HEK293 (cell line): ENCODE measurements around the gene RPL12.

Experiments used
- GLI4 ChIP-seq: fragments of 450-650 bp; formaldehyde crosslinking; IDR thresholded peaks from 2 replicates; pipeline ENCODE4 v1.5.1; 2016; ENCODE audit warnings: missing biosample characterization, missing genetic modification characterization
- OSR2 ChIP-seq: fragments of 450-650 bp; formaldehyde crosslinking; IDR thresholded peaks from 2 replicates; pipeline ENCODE4 v1.5.1; 2016; ENCODE audit warnings: missing biosample characterization, missing genetic modification characterization
- SALL2 ChIP-seq: fragments of 450-650 bp; formaldehyde crosslinking; IDR thresholded peaks from 2 replicates; pipeline ENCODE4 v1.5.0; 2017; ENCODE audit warnings: missing biosample characterization, mild to moderate bottlenecking, missing genetic modification characterization, borderline replicate concordance
- SP2 ChIP-seq: fragments of 450-650 bp; formaldehyde crosslinking; IDR thresholded peaks from 2 replicates; pipeline ENCODE4 v1.5.1; 2016; ENCODE audit warnings: missing biosample characterization, missing genetic modification characterization
- TSHZ1 ChIP-seq: fragments of 450-650 bp; formaldehyde crosslinking; IDR thresholded peaks from 2 replicates; pipeline ENCODE4 v1.5.1; 2016; ENCODE audit warnings: missing biosample characterization, missing genetic modification characterization, borderline replicate concordance
- ZBTB1 ChIP-seq: fragments of 450-650 bp; formaldehyde crosslinking; IDR thresholded peaks from 2 replicates; pipeline ENCODE4 v1.5.1; 2016; ENCODE audit warnings: missing biosample characterization, missing genetic modification characterization
- ZBTB7A ChIP-seq: fragments of 450-650 bp; formaldehyde crosslinking; IDR thresholded peaks from 2 replicates; pipeline ENCODE4 v1.5.1; 2016; ENCODE audit warnings: low read depth, missing biosample characterization, missing genetic modification characterization
- ZBTB8A ChIP-seq: fragments of 450-650 bp; formaldehyde crosslinking; IDR thresholded peaks from 2 replicates; pipeline ENCODE4 v1.5.1; 2016; ENCODE audit warnings: missing biosample characterization, missing genetic modification characterization
- ZNF169 ChIP-seq: fragments of 450-650 bp; formaldehyde crosslinking; IDR thresholded peaks from 2 replicates; pipeline ENCODE4 v1.5.1; 2016; ENCODE audit warnings: missing biosample characterization, missing genetic modification characterization
- ZNF175 ChIP-seq: fragments of 450-650 bp; formaldehyde crosslinking; IDR thresholded peaks from 2 replicates; pipeline ENCODE4 v1.5.1; 2016; ENCODE audit warnings: missing biosample characterization, missing genetic modification characterization
- ZNF266 ChIP-seq: fragments of 450-650 bp; formaldehyde crosslinking; IDR thresholded peaks from 2 replicates; pipeline ENCODE4 v1.5.1; 2016; ENCODE audit warnings: missing biosample characterization, missing genetic modification characterization, low read depth
- ZNF335 ChIP-seq: fragments of 450-650 bp; formaldehyde crosslinking; conservative IDR thresholded peaks from 2 replicates; pipeline ENCODE4 v1.5.1; 2016; ENCODE audit warnings: missing biosample characterization, missing genetic modification characterization
- ZNF513 ChIP-seq: fragments of 450-650 bp; IDR thresholded peaks from 2 replicates; pipeline ENCODE4 v1.5.1; 2018; ENCODE audit warnings: missing biosample characterization, missing genetic modification characterization
- ZNF600 ChIP-seq: fragments of 450-650 bp; formaldehyde crosslinking; IDR thresholded peaks from 2 replicates; pipeline ENCODE4 v1.5.1; 2016; ENCODE audit warnings: missing biosample characterization, missing genetic modification characterization
- ZNF629 ChIP-seq: fragments of 450-650 bp; formaldehyde crosslinking; IDR thresholded peaks from 2 replicates; pipeline ENCODE4 v1.5.1; 2017; ENCODE audit warnings: missing biosample characterization, missing genetic modification characterization
- ZNF776 ChIP-seq: fragments of 450-650 bp; formaldehyde crosslinking; IDR thresholded peaks from 2 replicates; pipeline ENCODE4 v1.5.0; 2017; ENCODE audit warnings: missing biosample characterization, missing genetic modification characterization, borderline replicate concordance
- ZNF843 ChIP-seq: fragments of 450-650 bp; formaldehyde crosslinking; IDR thresholded peaks from 2 replicates; pipeline ENCODE4 v1.5.1; 2016; ENCODE audit warnings: missing biosample characterization, missing genetic modification characterization
- ZXDB ChIP-seq: fragments of 450-650 bp; formaldehyde crosslinking; IDR thresholded peaks from 2 replicates; pipeline ENCODE4 v1.5.1; 2016; ENCODE audit warnings: missing biosample characterization, missing genetic modification characterization
- TF ChIP-seq, protein P1 (sequence below): fragments of 450-650 bp; formaldehyde crosslinking; IDR thresholded peaks from 2 replicates; pipeline ENCODE4 v1.5.1; 2016; ENCODE audit warnings: missing biosample characterization, missing genetic modification characterization
- TF ChIP-seq, protein P2 (sequence below): fragments of 450-650 bp; formaldehyde crosslinking; conservative IDR thresholded peaks from 2 replicates; pipeline ENCODE4 v1.5.1; 2016; ENCODE audit warnings: low read depth, missing biosample characterization, missing genetic modification characterization
- TF ChIP-seq, protein P3 (sequence below): fragments of 450-650 bp; formaldehyde crosslinking; IDR thresholded peaks from 2 replicates; pipeline ENCODE4 v1.5.1; 2016; ENCODE audit warnings: missing biosample characterization, missing genetic modification characterization
- TF ChIP-seq, protein P4 (sequence below): fragments of 450-650 bp; formaldehyde crosslinking; IDR thresholded peaks from 2 replicates; pipeline ENCODE4 v1.5.1; 2016; ENCODE audit warnings: missing biosample characterization, missing genetic modification characterization
- TF ChIP-seq, protein P5 (sequence below): fragments of 450-650 bp; formaldehyde crosslinking; IDR thresholded peaks from 2 replicates; pipeline ENCODE4 v1.5.1; 2017; ENCODE audit warnings: missing biosample characterization, missing genetic modification characterization

Gene RPL12

DNA sequence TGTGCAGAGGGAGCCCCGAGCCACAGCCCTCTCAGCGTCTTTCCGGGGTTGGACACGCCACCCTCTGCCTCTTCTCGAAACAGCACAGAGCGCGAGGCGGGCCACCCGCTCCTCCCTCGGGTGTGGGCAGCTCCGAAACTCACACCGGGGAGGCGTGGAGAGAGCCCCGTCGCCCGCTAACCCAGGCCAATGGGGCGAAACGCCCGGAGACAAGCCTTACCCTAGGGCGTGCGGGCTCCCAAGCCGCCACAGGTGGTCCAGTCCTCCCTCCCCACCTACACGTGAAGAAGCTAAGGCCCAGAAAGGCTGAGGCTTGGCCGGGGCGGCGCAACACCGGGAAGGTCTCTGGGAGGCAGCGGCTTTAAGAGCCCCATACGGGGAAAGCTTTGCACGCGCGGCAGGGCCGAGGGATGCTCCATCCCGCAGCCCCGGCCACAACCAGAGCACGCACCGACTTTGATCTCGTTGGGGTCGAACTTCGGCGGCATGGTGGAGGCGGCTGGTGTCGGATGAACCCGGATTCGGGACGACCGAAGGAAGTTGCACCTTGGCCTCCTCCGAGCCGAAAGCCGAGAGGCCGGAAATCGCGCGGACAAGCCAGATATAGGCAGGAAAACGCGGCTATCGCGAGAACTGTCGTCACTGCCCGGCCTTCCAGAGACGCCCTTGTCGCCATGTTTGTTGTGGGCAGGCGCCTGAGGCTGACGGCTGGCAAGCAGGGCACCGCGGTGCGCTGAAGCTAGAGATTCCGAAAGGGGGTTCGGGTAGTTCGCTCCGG, at the start of gene RPL12, which contains the start of gene LRSAM1 (continued):
- TF ChIP-seq ZNF266 (tag by site-specific recombination): no peak
- TF ChIP-seq, protein P1, sequence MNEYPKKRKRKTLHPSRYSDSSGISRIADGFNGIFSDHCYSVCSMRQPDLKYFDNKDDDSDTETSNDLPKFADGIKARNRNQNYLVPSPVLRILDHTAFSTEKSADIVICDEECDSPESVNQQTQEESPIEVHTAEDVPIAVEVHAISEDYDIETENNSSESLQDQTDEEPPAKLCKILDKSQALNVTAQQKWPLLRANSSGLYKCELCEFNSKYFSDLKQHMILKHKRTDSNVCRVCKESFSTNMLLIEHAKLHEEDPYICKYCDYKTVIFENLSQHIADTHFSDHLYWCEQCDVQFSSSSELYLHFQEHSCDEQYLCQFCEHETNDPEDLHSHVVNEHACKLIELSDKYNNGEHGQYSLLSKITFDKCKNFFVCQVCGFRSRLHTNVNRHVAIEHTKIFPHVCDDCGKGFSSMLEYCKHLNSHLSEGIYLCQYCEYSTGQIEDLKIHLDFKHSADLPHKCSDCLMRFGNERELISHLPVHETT (tag by site-specific recombination): peak; percentile 82
- TF ChIP-seq, protein P2, sequence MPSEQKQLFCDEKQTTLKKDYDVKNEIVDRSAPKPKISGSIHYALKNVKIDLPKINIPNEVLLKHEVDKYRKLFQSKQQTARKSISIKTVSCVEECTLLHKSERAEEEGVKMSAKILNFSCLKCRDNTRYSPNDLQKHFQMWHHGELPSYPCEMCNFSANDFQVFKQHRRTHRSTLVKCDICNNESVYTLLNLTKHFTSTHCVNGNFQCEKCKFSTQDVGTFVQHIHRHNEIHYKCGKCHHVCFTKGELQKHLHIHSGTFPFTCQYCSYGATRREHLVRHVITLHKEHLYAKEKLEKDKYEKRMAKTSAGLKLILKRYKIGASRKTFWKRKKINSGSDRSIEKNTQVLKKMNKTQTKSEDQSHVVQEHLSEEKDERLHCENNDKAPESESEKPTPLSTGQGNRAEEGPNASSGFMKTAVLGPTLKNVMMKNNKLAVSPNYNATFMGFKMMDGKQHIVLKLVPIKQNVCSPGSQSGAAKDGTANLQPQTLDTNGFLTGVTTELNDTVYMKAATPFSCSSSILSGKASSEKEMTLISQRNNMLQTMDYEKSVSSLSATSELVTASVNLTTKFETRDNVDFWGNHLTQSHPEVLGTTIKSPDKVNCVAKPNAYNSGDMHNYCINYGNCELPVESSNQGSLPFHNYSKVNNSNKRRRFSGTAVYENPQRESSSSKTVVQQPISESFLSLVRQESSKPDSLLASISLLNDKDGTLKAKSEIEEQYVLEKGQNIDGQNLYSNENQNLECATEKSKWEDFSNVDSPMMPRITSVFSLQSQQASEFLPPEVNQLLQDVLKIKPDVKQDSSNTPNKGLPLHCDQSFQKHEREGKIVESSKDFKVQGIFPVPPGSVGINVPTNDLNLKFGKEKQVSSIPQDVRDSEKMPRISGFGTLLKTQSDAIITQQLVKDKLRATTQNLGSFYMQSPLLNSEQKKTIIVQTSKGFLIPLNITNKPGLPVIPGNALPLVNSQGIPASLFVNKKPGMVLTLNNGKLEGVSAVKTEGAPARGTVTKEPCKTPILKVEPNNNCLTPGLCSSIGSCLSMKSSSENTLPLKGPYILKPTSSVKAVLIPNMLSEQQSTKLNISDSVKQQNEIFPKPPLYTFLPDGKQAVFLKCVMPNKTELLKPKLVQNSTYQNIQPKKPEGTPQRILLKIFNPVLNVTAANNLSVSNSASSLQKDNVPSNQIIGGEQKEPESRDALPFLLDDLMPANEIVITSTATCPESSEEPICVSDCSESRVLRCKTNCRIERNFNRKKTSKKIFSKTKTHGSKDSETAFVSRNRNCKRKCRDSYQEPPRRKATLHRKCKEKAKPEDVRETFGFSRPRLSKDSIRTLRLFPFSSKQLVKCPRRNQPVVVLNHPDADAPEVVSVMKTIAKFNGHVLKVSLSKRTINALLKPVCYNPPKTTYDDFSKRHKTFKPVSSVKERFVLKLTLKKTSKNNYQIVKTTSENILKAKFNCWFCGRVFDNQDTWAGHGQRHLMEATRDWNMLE (tag by site-specific recombination): 0 out of 2 replicates have a peak, but pooled peaks have one; percentile 36
- peak; percentile 67 for TF ChIP-seq ZNF629 (tag by site-specific recombination)
- TF ChIP-seq ZBTB7A (tag by site-specific recombination): no peak
- no peak for TF ChIP-seq ZNF169
- TF ChIP-seq GLI4 (tag by site-specific recombination): peak; percentile 89; the same call in 1 of the 2 replicates
- TF ChIP-seq, protein P3, sequence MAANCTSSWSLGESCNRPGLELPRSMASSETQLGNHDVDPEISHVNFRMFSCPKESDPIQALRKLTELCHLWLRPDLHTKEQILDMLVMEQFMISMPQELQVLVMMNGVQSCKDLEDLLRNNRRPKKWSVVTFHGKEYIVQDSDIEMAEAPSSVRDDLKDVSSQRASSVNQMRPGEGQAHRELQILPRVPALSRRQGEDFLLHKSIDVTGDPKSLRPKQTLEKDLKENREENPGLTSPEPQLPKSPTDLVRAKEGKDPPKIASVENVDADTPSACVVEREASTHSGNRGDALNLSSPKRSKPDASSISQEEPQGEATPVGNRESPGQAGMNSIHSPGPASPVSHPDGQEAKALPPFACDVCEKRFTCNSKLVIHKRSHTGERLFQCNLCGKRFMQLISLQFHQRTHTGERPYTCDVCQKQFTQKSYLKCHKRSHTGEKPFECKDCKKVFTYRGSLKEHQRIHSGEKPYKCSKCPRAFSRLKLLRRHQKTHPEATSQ: 0 out of 2 replicates have a peak, but pooled peaks have one; percentile 44
- TF ChIP-seq ZNF600 (tag by site-specific recombination): peak; percentile 50; the same call in 1 of the 2 replicates
- TF ChIP-seq ZBTB1 (tag by site-specific recombination): no peak
- no peak for TF ChIP-seq ZNF175
- TF ChIP-seq ZNF513 (tag by site-specific recombination): no peak; the same call in 1 of the 2 replicates
- TF ChIP-seq, protein P4, sequence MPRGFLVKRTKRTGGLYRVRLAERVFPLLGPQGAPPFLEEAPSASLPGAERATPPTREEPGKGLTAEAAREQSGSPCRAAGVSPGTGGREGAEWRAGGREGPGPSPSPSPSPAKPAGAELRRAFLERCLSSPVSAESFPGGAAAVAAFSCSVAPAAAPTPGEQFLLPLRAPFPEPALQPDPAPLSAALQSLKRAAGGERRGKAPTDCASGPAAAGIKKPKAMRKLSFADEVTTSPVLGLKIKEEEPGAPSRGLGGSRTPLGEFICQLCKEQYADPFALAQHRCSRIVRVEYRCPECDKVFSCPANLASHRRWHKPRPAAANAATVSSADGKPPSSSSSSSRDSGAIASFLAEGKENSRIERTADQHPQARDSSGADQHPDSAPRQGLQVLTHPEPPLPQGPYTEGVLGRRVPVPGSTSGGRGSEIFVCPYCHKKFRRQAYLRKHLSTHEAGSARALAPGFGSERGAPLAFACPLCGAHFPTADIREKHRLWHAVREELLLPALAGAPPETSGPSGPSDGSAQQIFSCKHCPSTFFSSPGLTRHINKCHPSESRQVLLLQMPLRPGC (tag by site-specific recombination): peak; percentile 64
- TF ChIP-seq, protein P5, sequence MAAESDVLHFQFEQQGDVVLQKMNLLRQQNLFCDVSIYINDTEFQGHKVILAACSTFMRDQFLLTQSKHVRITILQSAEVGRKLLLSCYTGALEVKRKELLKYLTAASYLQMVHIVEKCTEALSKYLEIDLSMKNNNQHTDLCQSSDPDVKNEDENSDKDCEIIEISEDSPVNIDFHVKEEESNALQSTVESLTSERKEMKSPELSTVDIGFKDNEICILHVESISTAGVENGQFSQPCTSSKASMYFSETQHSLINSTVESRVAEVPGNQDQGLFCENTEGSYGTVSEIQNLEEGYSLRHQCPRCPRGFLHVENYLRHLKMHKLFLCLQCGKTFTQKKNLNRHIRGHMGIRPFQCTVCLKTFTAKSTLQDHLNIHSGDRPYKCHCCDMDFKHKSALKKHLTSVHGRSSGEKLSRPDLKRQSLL (tag by site-specific recombination): peak; percentile 72
- TF ChIP-seq ZNF335 (tag by site-specific recombination): no peak
- no peak for TF ChIP-seq SALL2
- TF ChIP-seq OSR2: no peak; the same call in 1 of the 2 replicates
- TF ChIP-seq ZNF776 (tag by site-specific recombination): no peak
- peak; percentile 43; the same call in 1 of the 2 replicates for TF ChIP-seq ZNF843 (tag by site-specific recombination)
- TF ChIP-seq TSHZ1 (tag by site-specific recombination): no peak
- peak; percentile 75 for TF ChIP-seq SP2
- peak; percentile 87 for TF ChIP-seq ZXDB
- TF ChIP-seq ZBTB8A (tag by site-specific recombination): peak; percentile 79
